Measurements from ENCODE around the gene CELSR1.

Gene CELSR1

GRCh38 chr22:46574993-46575910 lies 37.8 kb upstream of the CELSR1 start:
- DNase-seq = no peak

- no peak for DNase-seq
These were observed 37.1 kb upstream of the CELSR1 start for GRCh38 chr22:46574438-46574992.

- DNase-seq = no peak
These were observed 36.5 kb upstream of the CELSR1 start for GRCh38 chr22:46573781-46574437.

GRCh38 chr22:46572911-46573780 lies 35.7 kb upstream of the CELSR1 start:
- DNase-seq = no peak

GRCh38 chr22:46571642-46572250 lies 34.3 kb upstream of the CELSR1 start:
- DNase-seq = no peak

GRCh38 chr22:46569848-46570695 lies 32.7 kb upstream of the CELSR1 start:
- DNase-seq = no peak

- no peak for DNase-seq
These were observed 31.8 kb upstream of the CELSR1 start for GRCh38 chr22:46569055-46569847.

- DNase-seq = no peak
These were observed 30.8 kb upstream of the CELSR1 start for GRCh38 chr22:46568102-46568809.

- no peak for DNase-seq
These were observed 30.1 kb upstream of the CELSR1 start for GRCh38 chr22:46567471-46567870.

- no peak for DNase-seq
These were observed 26.8 kb upstream of the CELSR1 start for GRCh38 chr22:46564084-46564714.

GRCh38 chr22:46563381-46564083 lies 26.1 kb upstream of the CELSR1 start:
- DNase-seq = peak; percentile 51 to 67 (median 57)

- DNase-seq = no peak
These were observed 24.1 kb upstream of the CELSR1 start for GRCh38 chr22:46561435-46561905.

- DNase-seq = no peak
These were observed 23.4 kb upstream of the CELSR1 start for GRCh38 chr22:46560696-46561295.

- no peak for DNase-seq
These were observed 20.5 kb upstream of the CELSR1 start for GRCh38 chr22:46557736-46558480.

GRCh38 chr22:46556775-46557174 lies 19.4 kb upstream of the CELSR1 start:
- no peak for DNase-seq

GRCh38 chr22:46553189-46553588 lies 15.8 kb upstream of the CELSR1 start:
- no peak for DNase-seq

- DNase-seq = no peak
These were observed 14.6 kb upstream of the CELSR1 start for GRCh38 chr22:46551996-46552395.
